ENCODE results near the gene C4B.
"Not testable (repeated sequence)": the region's sequence is repeated elsewhere in the genome, so short reads cannot be mapped to it uniquely, and the experiment has no call there.

Gene C4B

DNA sequence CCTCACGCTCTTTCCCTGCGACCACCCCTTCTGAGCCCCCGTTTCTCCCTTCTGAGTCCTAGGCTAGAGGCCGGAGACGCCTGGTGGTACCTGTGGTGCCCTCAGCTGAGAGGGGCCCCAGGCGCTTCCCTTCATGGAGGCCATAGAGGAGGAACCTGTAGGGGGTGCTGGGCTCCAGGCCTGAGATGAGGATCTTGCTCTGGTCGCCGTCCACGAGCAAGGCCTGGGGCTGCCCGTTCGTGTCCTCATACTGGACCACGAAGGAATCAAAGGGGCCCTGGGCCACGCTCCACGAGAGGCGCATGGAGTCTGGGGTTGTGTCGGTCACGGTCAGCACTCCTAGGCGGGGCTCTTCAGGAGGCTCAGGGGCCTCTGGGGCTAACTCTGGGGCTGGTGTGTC, 30.3 kb downstream of the C4B start:
- H3K36me3 Mint-ChIP-seq (ENCODE audit: low read depth); H3K9me3 Mint-ChIP-seq; DNase-seq; H3K4me3 Mint-ChIP-seq; H3K27me3 Mint-ChIP-seq (ENCODE audit: low read depth, poor library complexity); H3K27ac Mint-ChIP-seq: not testable (repeated sequence)
- H3K4me1 Mint-ChIP-seq: peaks cover 39% of the 10 kb centered on the region

- Mint-ChIP-seq H3K4me3 (no peak overlapping the region), H3K36me3 (ENCODE audit: low read depth) (no peaks in the 10 kb centered on the region), H3K27ac (no peak overlapping the region), H3K4me1 (peaks cover 49% of the 10 kb centered on the region), H3K27me3 (ENCODE audit: low read depth, poor library complexity) (no peaks in the 10 kb centered on the region), H3K9me3 (no peaks in the 10 kb centered on the region)
- TF ChIP-seq, protein P1, sequence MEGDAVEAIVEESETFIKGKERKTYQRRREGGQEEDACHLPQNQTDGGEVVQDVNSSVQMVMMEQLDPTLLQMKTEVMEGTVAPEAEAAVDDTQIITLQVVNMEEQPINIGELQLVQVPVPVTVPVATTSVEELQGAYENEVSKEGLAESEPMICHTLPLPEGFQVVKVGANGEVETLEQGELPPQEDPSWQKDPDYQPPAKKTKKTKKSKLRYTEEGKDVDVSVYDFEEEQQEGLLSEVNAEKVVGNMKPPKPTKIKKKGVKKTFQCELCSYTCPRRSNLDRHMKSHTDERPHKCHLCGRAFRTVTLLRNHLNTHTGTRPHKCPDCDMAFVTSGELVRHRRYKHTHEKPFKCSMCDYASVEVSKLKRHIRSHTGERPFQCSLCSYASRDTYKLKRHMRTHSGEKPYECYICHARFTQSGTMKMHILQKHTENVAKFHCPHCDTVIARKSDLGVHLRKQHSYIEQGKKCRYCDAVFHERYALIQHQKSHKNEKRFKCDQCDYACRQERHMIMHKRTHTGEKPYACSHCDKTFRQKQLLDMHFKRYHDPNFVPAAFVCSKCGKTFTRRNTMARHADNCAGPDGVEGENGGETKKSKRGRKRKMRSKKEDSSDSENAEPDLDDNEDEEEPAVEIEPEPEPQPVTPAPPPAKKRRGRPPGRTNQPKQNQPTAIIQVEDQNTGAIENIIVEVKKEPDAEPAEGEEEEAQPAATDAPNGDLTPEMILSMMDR (IDR thresholded peaks at IDR 0.05): no peak
- no peak for DNase-seq
These were observed 31.3 kb downstream of the C4B start for GRCh38 chr6:32045811-32046449.

DNA sequence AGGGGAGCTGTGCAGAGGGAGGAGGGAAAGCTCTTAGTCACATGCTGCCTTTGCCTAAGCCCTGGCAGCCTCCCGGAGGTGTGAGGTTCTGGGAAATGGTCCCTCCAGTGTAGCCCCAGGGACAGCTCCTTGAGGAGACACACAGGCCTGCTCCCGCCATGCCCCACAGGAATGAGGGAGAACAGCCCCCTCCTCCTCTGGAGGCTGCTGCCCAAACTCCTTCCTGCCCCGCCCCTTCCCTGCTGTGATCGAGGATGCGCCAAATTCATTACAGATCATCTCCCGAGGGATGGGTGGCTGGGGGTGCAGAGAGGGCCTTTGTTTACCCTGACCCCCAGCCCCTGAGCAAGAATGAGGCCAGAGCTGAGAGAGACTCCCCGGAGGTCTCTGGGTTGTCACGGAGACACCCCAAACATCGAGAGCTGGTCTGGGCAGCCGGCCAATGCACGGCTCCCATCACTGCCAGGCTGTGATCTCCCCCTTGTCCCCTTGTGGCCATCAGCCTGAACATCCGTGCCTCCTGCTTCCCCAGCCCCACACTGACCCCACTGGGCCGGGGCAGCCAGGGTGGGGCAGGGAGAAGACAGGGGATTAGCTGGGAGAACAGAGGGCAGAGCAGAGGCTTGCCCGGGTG, 32.0 kb downstream of the C4B start:
- Mint-ChIP-seq H3K27ac (no peak overlapping the region), H3K36me3 (ENCODE audit: low read depth) (no peaks in the 10 kb centered on the region), H3K27me3 (ENCODE audit: low read depth, poor library complexity) (peaks cover 2% of the 10 kb centered on the region), H3K9me3 (no peaks in the 10 kb centered on the region), H3K4me1 (peaks cover 53% of the 10 kb centered on the region), H3K4me3 (no peak overlapping the region)
- DNase-seq: no peak
- TF ChIP-seq, protein P1 (IDR thresholded peaks at IDR 0.05): no peak

- Mint-ChIP-seq H3K27me3 (ENCODE audit: low read depth, poor library complexity) (peaks cover 2% of the 10 kb centered on the region), H3K36me3 (ENCODE audit: low read depth) (no peaks in the 10 kb centered on the region), H3K9me3 (no peaks in the 10 kb centered on the region), H3K4me1 (peaks cover 57% of the 10 kb centered on the region), H3K4me3 (no peak overlapping the region), H3K27ac (no peak overlapping the region)
- TF ChIP-seq, protein P1 (IDR thresholded peaks at IDR 0.05): no peak
- DNase-seq: no peak
These were observed 32.5 kb downstream of the C4B start for GRCh38 chr6:32047084-32047478.

GRCh38 chr6:32047539-32047854, 32.9 kb downstream of the C4B start:
- no peaks in the 10 kb centered on the region for H3K9me3 Mint-ChIP-seq
- H3K4me1 Mint-ChIP-seq: peaks cover 58% of the 10 kb centered on the region
- TF ChIP-seq, protein P1 (IDR thresholded peaks at IDR 0.05): no peak
- H3K27me3 Mint-ChIP-seq (ENCODE audit: low read depth, poor library complexity): peaks cover 2% of the 10 kb centered on the region
- H3K36me3 Mint-ChIP-seq (ENCODE audit: low read depth): no peaks in the 10 kb centered on the region
- H3K4me3 Mint-ChIP-seq: no peak overlapping the region
- H3K27ac Mint-ChIP-seq: no peak overlapping the region
- no peak for DNase-seq

DNA sequence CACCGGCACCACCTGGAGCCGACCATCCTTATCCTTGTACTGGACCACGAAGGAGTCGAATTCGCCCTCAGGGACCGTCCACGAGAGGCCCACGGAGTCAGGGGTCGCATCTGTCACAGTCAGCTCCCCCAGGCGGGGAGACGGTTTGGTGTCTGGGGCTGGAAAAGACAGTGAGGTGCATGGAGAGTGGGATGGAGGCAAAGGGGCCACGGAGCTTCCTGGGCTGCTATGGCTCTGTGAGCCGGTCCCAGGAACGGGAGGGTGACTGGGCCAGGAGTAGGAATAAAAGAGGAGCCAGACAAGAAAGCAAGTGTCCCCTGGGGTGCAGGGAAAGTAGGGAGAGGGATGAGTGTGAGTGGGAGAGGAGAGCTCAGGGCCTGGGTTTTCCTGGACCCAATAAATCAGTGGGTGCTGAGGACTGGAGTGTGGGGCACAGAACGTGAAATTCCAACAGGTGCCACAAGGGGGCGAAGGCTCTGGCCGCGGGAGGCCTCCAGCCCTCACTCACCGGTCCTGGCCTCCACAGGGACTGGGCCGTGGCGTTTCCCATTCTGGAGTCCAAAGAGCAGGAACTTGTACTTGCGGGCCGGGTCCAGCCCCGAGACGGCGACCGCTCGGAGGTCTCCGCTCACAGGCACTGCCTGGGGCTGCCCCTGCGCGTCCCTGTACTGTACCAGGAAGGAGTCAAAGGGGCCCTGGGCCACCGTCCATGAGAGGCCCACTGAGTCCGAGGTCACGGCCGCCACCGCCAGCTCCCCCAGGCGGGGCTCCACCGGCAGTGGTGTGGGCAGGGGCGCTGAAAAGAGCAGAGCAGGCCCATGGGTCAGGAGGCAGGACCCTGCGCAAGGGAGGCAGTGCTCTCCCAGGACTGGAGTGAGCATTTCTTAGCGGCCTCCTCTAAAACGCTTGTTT, 33.5 kb downstream of the C4B start:
- no peaks in the 10 kb centered on the region for H3K36me3 Mint-ChIP-seq (ENCODE audit: low read depth)

GRCh38 chr6:32049149-32049548, 34.6 kb downstream of the C4B start:
- H3K4me1 Mint-ChIP-seq: peaks cover 67% of the 10 kb centered on the region
- H3K9me3 Mint-ChIP-seq; H3K27me3 Mint-ChIP-seq (ENCODE audit: low read depth, poor library complexity); H3K4me3 Mint-ChIP-seq; H3K36me3 Mint-ChIP-seq (ENCODE audit: low read depth); DNase-seq: not testable (repeated sequence)
- peak overlapping the region; percentile 52 for H3K27ac Mint-ChIP-seq

More for the DNA sequence above, 33.5 kb downstream of the C4B start:
- H3K4me1 Mint-ChIP-seq: peaks cover 64% of the 10 kb centered on the region
- peaks cover 2% of the 10 kb centered on the region for H3K27me3 Mint-ChIP-seq (ENCODE audit: low read depth, poor library complexity)
- H3K4me3 Mint-ChIP-seq: peak overlapping the region; percentile 10
- no peaks in the 10 kb centered on the region for H3K9me3 Mint-ChIP-seq
- peak; percentile 88 for DNase-seq
- TF ChIP-seq, protein P1 (IDR thresholded peaks at IDR 0.05): peak; percentile 89
- no peak overlapping the region for H3K27ac Mint-ChIP-seq

- H3K27me3 Mint-ChIP-seq (ENCODE audit: low read depth, poor library complexity); H3K36me3 Mint-ChIP-seq (ENCODE audit: low read depth); H3K27ac Mint-ChIP-seq; H3K4me3 Mint-ChIP-seq; DNase-seq; H3K9me3 Mint-ChIP-seq: not testable (repeated sequence)
- peaks cover 73% of the 10 kb centered on the region for H3K4me1 Mint-ChIP-seq
These were observed 35.1 kb downstream of the C4B start for GRCh38 chr6:32049736-32050135.

Data from nephron progenitor cell (in vitro differentiated cells).